ENCODE results near the gene CNDP2.
"Not testable (repeated sequence)": the region's sequence is repeated elsewhere in the genome, so short reads cannot be mapped to it uniquely, and the experiment has no call there.

The CNDP2 gene

DNA sequence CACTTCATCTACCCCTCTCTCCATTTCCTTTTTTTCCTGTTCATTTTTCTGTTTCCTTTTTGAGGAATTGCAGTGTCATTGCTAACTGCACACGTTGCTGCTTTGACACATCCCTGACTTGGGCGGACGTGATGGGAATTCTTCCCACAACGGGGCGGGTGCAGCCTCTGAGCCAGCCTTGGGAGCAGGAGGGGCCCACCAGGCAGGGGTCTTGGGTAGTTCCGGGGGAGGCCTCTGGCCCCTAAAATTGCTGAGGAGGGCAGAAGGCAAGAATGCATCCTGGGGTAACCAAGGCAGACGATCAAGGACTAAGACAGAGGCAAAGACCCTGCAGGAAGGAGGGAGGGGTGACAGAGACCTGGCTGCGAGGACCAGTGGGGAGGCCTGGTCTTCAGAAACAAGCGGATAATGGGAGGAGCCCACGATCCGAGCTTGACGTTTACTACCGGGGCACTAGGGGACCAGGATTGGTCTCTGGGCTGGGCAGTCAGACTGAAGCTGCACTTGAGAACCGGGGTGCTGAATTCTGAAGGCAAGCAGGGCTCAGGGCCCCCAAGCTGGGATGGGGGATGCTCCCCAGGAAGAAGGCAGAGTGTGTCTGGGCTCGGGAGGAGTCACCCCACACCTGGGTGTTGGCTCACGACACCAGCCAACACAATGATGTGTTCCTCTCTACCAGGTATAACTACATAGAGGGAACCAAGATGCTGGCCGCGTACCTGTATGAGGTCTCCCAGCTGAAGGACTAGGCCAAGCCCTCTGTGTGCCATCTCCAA is 23.3 kb downstream of the CNDP2 start:
- DNase-seq: no peak

DNA sequence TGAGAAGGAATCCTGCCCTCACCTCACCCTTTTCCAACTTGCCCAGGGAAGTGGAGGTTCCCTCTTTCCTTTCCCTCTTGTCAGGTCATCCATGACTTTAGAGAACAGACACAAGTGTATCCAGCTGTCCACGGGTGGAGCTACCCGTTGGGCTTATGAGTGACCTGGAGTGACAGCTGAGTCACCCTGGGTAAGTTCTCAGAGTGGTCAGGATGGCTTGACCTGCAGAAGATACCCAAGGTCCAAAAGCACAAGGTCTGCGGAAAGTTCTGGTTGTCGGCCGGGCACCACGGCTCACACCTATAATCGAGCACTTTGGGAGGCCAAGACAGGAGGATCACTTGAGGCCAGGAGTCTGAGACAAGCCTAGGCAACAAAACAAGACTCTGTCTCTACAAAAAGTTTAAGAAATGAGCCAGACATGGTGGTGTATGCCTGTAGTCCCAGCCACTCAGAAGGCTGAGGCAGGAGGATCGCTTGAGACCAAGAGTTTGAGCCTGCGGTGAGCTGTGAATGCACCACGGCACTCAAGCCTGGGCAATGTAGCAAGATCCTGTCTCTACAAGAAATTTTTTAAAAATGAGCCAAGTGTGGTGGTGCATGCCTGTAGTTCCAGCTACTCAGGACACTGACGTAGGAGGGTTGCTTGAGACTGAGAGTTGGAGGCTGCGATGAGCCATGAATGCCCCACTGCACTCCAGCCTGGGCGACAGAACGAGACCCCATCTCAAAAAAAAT is 24.1 kb downstream of the CNDP2 start:
- no peak for DNase-seq

GRCh38 chr18:74521068-74521725 is 25.0 kb downstream of the CNDP2 start:
- no peak for DNase-seq

GRCh38 chr18:74522635-74523548 is 26.7 kb downstream of the CNDP2 start:
- DNase-seq: no peak

- no peak for DNase-seq
Observed at GRCh38 chr18:74524097-74524496, 27.9 kb downstream of the CNDP2 start.

DNA sequence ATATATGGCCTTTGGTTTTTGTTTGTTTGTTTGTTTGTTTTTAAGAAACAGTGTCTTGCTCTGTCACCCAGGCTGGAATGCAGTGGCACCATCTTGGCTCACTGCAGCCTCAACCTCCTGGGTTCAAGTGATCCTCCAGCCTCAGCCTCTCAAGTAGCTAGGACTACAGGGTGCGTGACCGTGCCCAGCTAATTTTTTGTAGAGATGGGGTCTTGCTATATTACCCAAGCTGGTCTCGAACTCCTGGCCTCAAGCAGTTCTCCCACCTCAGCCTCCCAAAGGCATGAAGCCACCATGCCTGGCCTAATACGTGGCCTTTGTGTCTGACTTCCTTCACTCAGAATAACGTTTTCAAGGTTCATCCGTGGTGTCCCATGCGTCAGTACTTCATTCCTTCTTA is 28.8 kb downstream of the CNDP2 start:
- not testable (repeated sequence) for DNase-seq

- DNase-seq: no peak
Observed at GRCh38 chr18:74525741-74526140, 29.6 kb downstream of the CNDP2 start.

DNA sequence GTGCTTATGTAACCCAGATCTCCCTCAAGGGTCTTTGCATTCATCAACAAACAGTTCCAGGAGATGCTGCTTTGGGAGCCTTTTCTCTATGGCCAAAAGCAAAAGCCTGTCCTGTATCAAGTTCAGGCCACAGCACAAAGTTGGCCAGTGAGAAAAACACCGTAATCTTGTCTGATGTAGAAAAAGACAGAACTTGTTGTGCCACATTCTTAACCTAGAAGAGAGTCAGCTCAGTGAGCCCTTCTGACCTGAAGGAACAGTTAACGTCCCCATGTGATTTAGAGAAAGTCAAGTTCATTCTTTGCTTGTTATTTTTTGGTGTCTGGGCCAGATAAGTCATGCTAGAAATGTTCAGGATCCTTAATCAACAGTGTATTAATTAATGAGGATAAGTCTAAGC is 30.3 kb downstream of the CNDP2 start:
- DNase-seq: no peak

DNA sequence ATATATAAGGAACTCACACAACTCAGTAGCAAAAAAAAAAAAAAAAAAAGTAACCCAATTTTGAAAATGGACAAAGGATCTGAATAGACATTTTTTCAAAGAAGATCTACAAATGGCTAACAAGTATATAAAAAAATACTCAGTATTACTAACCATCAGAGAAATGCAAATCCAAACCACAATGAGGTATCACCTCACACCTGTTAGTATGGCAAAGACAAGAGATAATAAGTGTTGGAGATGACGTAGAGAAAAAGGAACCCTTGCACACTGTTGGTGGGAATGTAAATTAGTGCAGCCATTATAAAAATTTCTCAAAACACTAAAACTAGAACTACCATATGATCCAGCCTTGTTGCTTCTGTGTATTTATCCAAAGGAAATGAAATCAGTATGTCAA is 32.3 kb downstream of the CNDP2 start:
- DNase-seq: no peak

- no peak for DNase-seq
Observed at GRCh38 chr18:74528913-74529312, 32.8 kb downstream of the CNDP2 start.

- DNase-seq: no peak
Observed at GRCh38 chr18:74529378-74529777, 33.2 kb downstream of the CNDP2 start.

GRCh38 chr18:74529811-74530583 is 33.8 kb downstream of the CNDP2 start:
- no peak for DNase-seq

DNA sequence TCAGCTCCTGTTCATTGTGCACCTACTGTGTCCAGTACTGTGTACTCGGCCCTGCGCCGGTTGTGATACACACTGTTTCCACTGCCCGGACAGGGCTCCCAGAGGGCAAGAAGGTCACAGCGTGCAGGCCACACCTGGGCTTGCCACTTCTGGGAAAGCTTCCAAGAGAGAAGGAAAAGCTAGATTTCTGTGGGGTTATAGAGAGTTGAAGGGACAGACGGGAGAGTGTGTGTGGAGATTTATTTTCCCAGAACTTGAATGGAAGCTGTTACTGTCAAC is 34.4 kb downstream of the CNDP2 start:
- no peak for DNase-seq

- DNase-seq: no peak
Observed at GRCh38 chr18:74531043-74531442, 34.9 kb downstream of the CNDP2 start.

- no peak for DNase-seq
Observed at GRCh38 chr18:74532511-74533025, 36.4 kb downstream of the CNDP2 start.

GRCh38 chr18:74533666-74534065 is 37.5 kb downstream of the CNDP2 start:
- no peak for DNase-seq

- no peak for DNase-seq
Observed at GRCh38 chr18:74534150-74534969, 38.2 kb downstream of the CNDP2 start, which contains the start of gene CNDP1. Gene CNDP1 (plus strand): TSS chr18:74534500. CDS start chr18:74534668, 168 bp downstream.

DNA sequence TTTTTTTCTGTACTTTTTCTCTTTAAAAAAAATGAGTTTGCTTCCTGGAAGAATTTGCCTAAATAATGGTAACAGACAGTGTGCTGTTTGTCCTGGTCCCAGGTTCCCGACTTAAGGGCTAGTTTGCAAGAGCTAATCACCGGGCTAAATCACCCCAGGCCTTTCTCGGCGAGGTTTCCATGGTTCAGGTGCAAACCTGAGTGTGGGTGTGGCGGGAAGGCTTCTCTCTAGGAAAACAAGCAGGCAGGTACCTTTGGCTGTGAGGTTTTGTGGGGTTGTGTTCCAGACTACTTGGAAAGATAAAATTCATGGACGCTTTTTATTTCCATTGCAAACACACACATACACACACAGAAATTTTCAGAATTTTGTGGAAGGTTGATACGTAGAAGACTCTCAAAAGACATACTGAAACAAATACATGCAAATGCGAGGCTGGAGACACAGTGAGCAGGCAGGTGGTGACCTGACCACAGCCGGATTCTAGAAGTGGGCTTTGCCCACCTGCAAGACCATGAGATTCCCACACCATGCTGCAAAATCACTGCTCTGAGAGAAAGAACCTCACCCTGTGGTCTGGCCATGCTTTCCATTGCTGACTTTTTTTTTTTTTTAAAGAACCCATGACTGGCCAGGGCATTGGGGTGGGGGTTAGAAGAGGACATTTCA is 39.0 kb downstream of the CNDP2 start:
- no peak for DNase-seq

GRCh38 chr18:74539289-74539688 is 43.1 kb downstream of the CNDP2 start:
- no peak for DNase-seq

DNA sequence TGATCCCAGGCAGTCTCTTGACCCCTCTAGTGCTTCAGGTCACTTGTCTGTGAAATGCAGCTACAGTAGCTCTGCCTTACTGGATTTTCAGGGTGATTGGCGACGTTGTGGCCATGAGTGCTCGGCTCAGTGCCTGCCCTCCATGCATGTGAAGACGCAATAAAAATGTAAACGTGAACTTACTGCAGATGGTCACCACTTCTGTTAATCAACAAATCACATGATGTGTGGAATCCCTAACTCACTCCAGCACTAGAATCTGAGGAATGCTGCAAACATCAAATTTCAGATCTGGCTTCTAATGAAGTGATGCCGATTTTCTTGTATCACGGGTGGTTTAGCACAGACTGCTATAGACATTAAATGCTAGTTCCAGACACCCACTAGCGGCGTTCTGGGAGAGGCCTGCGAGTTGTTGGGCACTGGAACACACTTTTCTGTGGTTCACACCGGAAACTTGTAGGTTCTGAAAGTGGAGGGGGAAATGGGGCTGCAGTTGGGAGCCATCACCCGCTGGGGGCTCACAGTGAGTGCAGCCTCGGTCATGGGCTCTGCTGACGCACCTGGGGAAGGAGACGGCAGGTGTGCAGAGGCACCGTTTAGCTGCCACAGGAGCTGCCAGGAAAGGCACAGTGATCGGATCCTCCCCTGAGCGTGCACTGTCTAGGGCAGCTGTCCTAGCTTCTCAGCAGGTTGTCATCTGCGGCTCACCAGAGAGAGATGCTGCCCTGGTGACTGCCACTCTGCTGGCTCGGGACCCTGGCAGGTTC is 44.7 kb downstream of the CNDP2 start:
- DNase-seq: no peak
